Ovary (tissue), 3 donors: ENCODE results near the gene TSHZ3.

Experiments used
- CTCF ChIP-seq, 3 donors: fragments of 450-650 bp in 2 of 3; fragments of 200-600 bp in 1 of 3; IDR thresholded peaks; one replicate each; pipeline versions ENCODE4 v1.5.1 to v1.8.0; 2016 to 2022; ENCODE audit warnings: antibody characterized with exemption in 3 of 3, mild to moderate bottlenecking in 1 of 3
- POLR2A ChIP-seq: fragments of 450-650 bp; IDR thresholded peaks from one replicate; pipeline ENCODE4 v1.6.1; 2017; ENCODE audit warnings: antibody characterized with exemption, mild to moderate bottlenecking, moderate library complexity
- donor health status: DM: no; HTN: no; CAD: no.

- no peak for TF ChIP-seq CTCF (IDR thresholded peaks at IDR 0.05)
- no peak for TF ChIP-seq POLR2A
Measured at GRCh38 chr19:31361728-31362127, 12.5 kb upstream of the TSHZ3 start.
